H9 (cell line): ENCODE measurements around the gene FOXN1. TPM values are rescaled to one million over a fixed set of nuclear protein-coding genes. Genes with fewer than 3 reads are reported as not detected.
A peak's percentile ranks its signal among the peaks of the same experiment; 100 is the strongest.

Experiments used
- DNase-seq: peaks from one replicate; pipeline ENCODE4 v3.0.0-alpha.2; 2017
- H2AFZ ChIP-seq: one replicate; pipeline ENCODE4 v1.6.1; 2013; ENCODE audit warnings: mild to moderate bottlenecking, low read length, control low read depth, moderate library complexity
- H2AK5ac ChIP-seq: 2 replicates; pipeline ENCODE4 v1.6.1; 2013; ENCODE audit warnings: low read length, control low read depth, mixed read lengths; ENCODE audit not compliant: insufficient read length
- H2BK120ac ChIP-seq: one replicate; pipeline ENCODE4 v1.6.1; 2013; ENCODE audit warnings: low read depth, mild to moderate bottlenecking, low read length, control low read depth, inconsistent platforms; ENCODE audit not compliant: poor library complexity, severe bottlenecking
- H2BK12ac ChIP-seq: 2 replicates; pipeline ENCODE4 v1.6.1; 2013; ENCODE audit warnings: low read length, control low read depth, mixed read lengths, low read depth; ENCODE audit not compliant: insufficient read length
- H2BK15ac ChIP-seq: 2 replicates; pipeline ENCODE4 v1.6.1; 2013; ENCODE audit warnings: low read depth, low read length, control low read depth
- H2BK20ac ChIP-seq: one replicate; pipeline ENCODE4 v1.6.1; 2013; ENCODE audit warnings: low read depth, mild to moderate bottlenecking, low read length, control low read depth, inconsistent platforms; ENCODE audit not compliant: poor library complexity, severe bottlenecking
- H2BK5ac ChIP-seq: 2 replicates; pipeline ENCODE4 v1.6.1; 2013; ENCODE audit warnings: low read length, control low read depth, mixed read lengths; ENCODE audit not compliant: insufficient read length
- H3K14ac ChIP-seq: 2 replicates; pipeline ENCODE4 v1.6.1; 2013; ENCODE audit warnings: low read length, control low read depth; ENCODE audit not compliant: insufficient read depth
- H3K18ac ChIP-seq: 2 replicates; pipeline ENCODE4 v1.6.1; 2013; ENCODE audit warnings: low read depth, mild to moderate bottlenecking, mixed read lengths, low read length, control low read depth; ENCODE audit not compliant: insufficient read length
- H3K23ac ChIP-seq: 2 replicates; pipeline ENCODE4 v1.6.1; 2013; ENCODE audit warnings: low read length, control low read depth, mixed read lengths, low read depth; ENCODE audit not compliant: insufficient read length
- H3K23me2 ChIP-seq: 2 replicates; pipeline ENCODE4 v1.6.1; 2013; ENCODE audit warnings: low read depth, mild to moderate bottlenecking, mixed read lengths, low read length, control low read depth; ENCODE audit not compliant: insufficient read length, poor library complexity, severe bottlenecking
- H3K27ac ChIP-seq: 2 replicates; pipeline ENCODE4 v1.5.1; 2013; ENCODE audit warnings: low read length, control low read depth, mixed read lengths, low read depth; ENCODE audit not compliant: insufficient read length
- H3K27me3 ChIP-seq: 2 replicates; pipeline ENCODE4 v1.6.1; 2013; ENCODE audit warnings: low read length, control low read depth, inconsistent platforms; ENCODE audit not compliant: insufficient read depth
- H3K4ac ChIP-seq: 2 replicates; pipeline ENCODE4 v1.6.1; 2013; ENCODE audit warnings: low read depth, mild to moderate bottlenecking, control low read depth, inconsistent platforms, low read length, moderate library complexity
- H3K4me1 ChIP-seq: 2 replicates; pipeline ENCODE4 v1.6.1; 2013; ENCODE audit warnings: low read length, control low read depth, inconsistent platforms; ENCODE audit not compliant: insufficient read depth
- H3K4me2 ChIP-seq: 2 replicates; pipeline ENCODE4 v1.6.1; 2013; ENCODE audit warnings: low read length, control low read depth, mixed read lengths; ENCODE audit not compliant: insufficient read length, insufficient read depth
- H3K56ac ChIP-seq: 2 replicates; pipeline ENCODE4 v1.6.1; 2013; ENCODE audit warnings: low read depth, mild to moderate bottlenecking, mixed read lengths, low read length, control low read depth; ENCODE audit not compliant: insufficient read length
- H3K79me1 ChIP-seq: 2 replicates; pipeline ENCODE4 v1.6.1; 2013; ENCODE audit warnings: low read depth, mild to moderate bottlenecking, moderate library complexity, low read length, control low read depth, inconsistent platforms; ENCODE audit not compliant: insufficient read depth, poor library complexity, severe bottlenecking
- H3K79me2 ChIP-seq: 2 replicates; pipeline ENCODE4 v1.6.1; 2013; ENCODE audit warnings: low read length, control low read depth, inconsistent platforms; ENCODE audit not compliant: insufficient read depth
- H3K9ac ChIP-seq: 2 replicates; pipeline ENCODE4 v1.6.1; 2013; ENCODE audit warnings: low read length, control low read depth, mixed read lengths; ENCODE audit not compliant: insufficient read length; ENCODE audit errors: extremely low read depth
- H3K9me3 ChIP-seq: one replicate; pipeline ENCODE4 v1.6.1; 2013; ENCODE audit warnings: low read depth, low read length, inconsistent platforms; ENCODE audit not compliant: control insufficient read depth
- H3T11ph ChIP-seq: one replicate; pipeline ENCODE4 v1.6.1; 2013; ENCODE audit warnings: mild to moderate bottlenecking, low read length, control low read depth, inconsistent platforms
- H4K20me1 ChIP-seq: one replicate; pipeline ENCODE4 v1.6.1; 2013; ENCODE audit not compliant: control insufficient read depth, insufficient read length, insufficient read depth
- H4K5ac ChIP-seq: 2 replicates; pipeline ENCODE4 v1.6.1; 2013; ENCODE audit warnings: low read depth, mild to moderate bottlenecking, mixed read lengths, low read length, control low read depth; ENCODE audit not compliant: insufficient read length
- H4K8ac ChIP-seq: replicated peaks from 2 replicates; pipeline ENCODE4 v1.6.1; 2013; ENCODE audit warnings: low read length, control low read depth, mixed read lengths, low read depth; ENCODE audit not compliant: insufficient read length
- H4K91ac ChIP-seq: 2 replicates; pipeline ENCODE4 v1.6.1; 2013; ENCODE audit warnings: low read depth, mild to moderate bottlenecking, moderate library complexity, mixed read lengths, low read length, control low read depth; ENCODE audit not compliant: insufficient read length
- H3K27ac Mint-ChIP-seq, 3 experiments: 2 replicates in 2 of 3; 3 replicates in 1 of 3; pipeline ENCODE4 v1.8.0; 2020 to 2021; ENCODE audit warnings: mixed read lengths in 3 of 3, mild to moderate bottlenecking in 1 of 3, moderate library complexity in 1 of 3
- H3K27me3 Mint-ChIP-seq: 2 replicates; pipeline ENCODE4 v1.8.0; 2021; ENCODE audit warnings: low read depth, mild to moderate bottlenecking, moderate library complexity, mixed read lengths
- H3K36me3 Mint-ChIP-seq, 3 experiments: 2 replicates in 2 of 3; 3 replicates in 1 of 3; pipeline ENCODE4 v1.8.0; 2020 to 2021; ENCODE audit warnings: low read depth in 3 of 3, mixed read lengths in 3 of 3; ENCODE audit not compliant: insufficient read depth in 1 of 3
- H3K4me1 Mint-ChIP-seq, 2 experiments: 2 replicates each; pipeline ENCODE4 v1.8.0; 2020; ENCODE audit warnings: mixed read lengths in 2 of 2
- H3K4me3 Mint-ChIP-seq, 2 experiments: 2 replicates in 1 of 2; 3 replicates in 1 of 2; pipeline ENCODE4 v1.8.0; 2020 to 2021; ENCODE audit warnings: mild to moderate bottlenecking in 2 of 2, mixed read lengths in 2 of 2, moderate library complexity in 1 of 2
- H3K9me3 Mint-ChIP-seq, 2 experiments: 2 replicates in 1 of 2; 3 replicates in 1 of 2; pipeline ENCODE4 v1.8.0; 2020; ENCODE audit warnings: mild to moderate bottlenecking in 2 of 2, mixed read lengths in 2 of 2, moderate library complexity in 1 of 2
- CTCF ChIP-seq: fragments of 200-600 bp; sonication (generic); conservative IDR thresholded peaks from 3 replicates; pipeline ENCODE4 v1.8.0; 2021; ENCODE audit warnings: antibody characterized with exemption, mild to moderate bottlenecking
- WGBS: extraction: QIAGEN DNeasy Blood & Tissue Kit; methylation state at CpG from one replicate; pipeline ENCODE4 v1.1.7; 2013; ENCODE audit warnings: missing lambda C conversion rate, low lambda C conversion rate, mixed read lengths; ENCODE audit not compliant: insufficient read length; ENCODE audit errors: extremely low coverage; 5-methylcytosine and 5-hydroxymethylcytosine counted together
- total RNA-seq: library from RNA; stranded (reverse); gene quantifications from 2 replicates; pipeline ENCODE4 v1.2.1, GENCODE V29; 2021

FOXN1 gene
- total RNA-seq, 1 experiment from 2014 or later, result not detected

- peaks cover 5% of the 10 kb centered on the region for H3K23me2 ChIP-seq
- no peak overlapping the region for H2BK15ac ChIP-seq
- H2BK20ac ChIP-seq, result no peak overlapping the region
- H2BK5ac ChIP-seq, result no peak overlapping the region
- no peak overlapping the region for H3K4me3 Mint-ChIP-seq
- no peak for DNase-seq
- WGBS, result no CpG with 5 or more reads among the region's 3 CpGs
- peaks cover 35 to 60% of the 10 kb centered on the region in 2 experiments for H3K4me1 Mint-ChIP-seq
- no peak overlapping the region for H3T11ph ChIP-seq
- H4K5ac ChIP-seq, result no peak overlapping the region
- H3K27ac ChIP-seq, result no peak overlapping the region
- H3K9me3 ChIP-seq, result no peaks in the 10 kb centered on the region
- H3K4me2 ChIP-seq, result no peak overlapping the region
- H3K27me3 ChIP-seq, result no peaks in the 10 kb centered on the region
- no peak overlapping the region for H2AFZ ChIP-seq
- no peak overlapping the region for H3K9ac ChIP-seq
- no peak for TF ChIP-seq CTCF
- H3K56ac ChIP-seq, result no peak overlapping the region
- no peaks in the 10 kb centered on the region; the same call in 1 of the 2 replicates for H3K79me2 ChIP-seq
- H3K27ac Mint-ChIP-seq, result 0 out of 7 replicates have a peak overlapping the region, but pooled peaks of 1 of the 3 experiments have one; percentile 17
- peaks cover 4% of the 10 kb centered on the region for H3K27me3 Mint-ChIP-seq
- no peak overlapping the region for H2AK5ac ChIP-seq
- no peak overlapping the region for H3K14ac ChIP-seq
- no peaks in the 10 kb centered on the region for H4K20me1 ChIP-seq
- no peak overlapping the region for H3K23ac ChIP-seq
- 0 out of 2 replicates have a peak, but pooled peaks cover under 1% of the 10 kb centered on the region for H3K4me1 ChIP-seq
- H2BK120ac ChIP-seq, result no peak overlapping the region
- no peaks in the 10 kb centered on the region for H3K79me1 ChIP-seq
- peaks cover 8 to 18% (median 13%) of the 10 kb centered on the region in 3 experiments; a peak in 6 of 7 replicates for H3K36me3 Mint-ChIP-seq
- H2BK12ac ChIP-seq, result no peak overlapping the region
- no peak overlapping the region for H4K8ac ChIP-seq
- no peaks in the 10 kb centered on the region for H3K9me3 Mint-ChIP-seq
- H3K18ac ChIP-seq, result no peak overlapping the region
- H4K91ac ChIP-seq, result no peak overlapping the region
- no peak overlapping the region for H3K4ac ChIP-seq
These were observed 43.3 kb downstream of the FOXN1 start for GRCh38 chr17:28549236-28550132.
